GM10248 (cell line): ENCODE data around the gene DCX.

Experiments
- CTCF ChIA-PET: fragments of 300-600 bp; sonication (Branson Sonifier 250); formaldehyde crosslinking; extraction: SDS; loops from one replicate; lab custom pipeline; 2021; ENCODE audit warnings: antibody characterized with exemption; lab: Yijun Ruan, JAX
- POLR2A ChIA-PET: fragments of 350-650 bp; sonication (Branson Sonifier 250); formaldehyde crosslinking; extraction: SDS; loops from one replicate; lab custom pipeline; 2020; ENCODE audit warnings: antibody characterized with exemption; lab: Yijun Ruan, JAX
- DNase-seq: peaks from one replicate; pipeline ENCODE4 v3.0.0; 2012; ENCODE audit errors: extremely low spot score
- CTCF ChIP-seq: IDR thresholded peaks from 2 replicates; pipeline ENCODE4 v1.5.1; 2012; ENCODE audit warnings: mild to moderate bottlenecking, low read depth; ENCODE audit errors: extremely low read depth, missing control alignments, control extremely low read depth

DCX gene

GRCh38 chrX:111386077-111386476 is 25.9 kb downstream of the DCX start:
- no peak for TF ChIP-seq CTCF
- POLR2A ChIA-PET: no interaction called here
- CTCF ChIA-PET: no interaction called here
- DNase-seq: no peak

- TF ChIP-seq CTCF: no peak
- POLR2A ChIA-PET: no interaction called here
- no peak for DNase-seq
- CTCF ChIA-PET: no interaction called here
These were observed 29.7 kb downstream of the DCX start for GRCh38 chrX:111382277-111382676.

- TF ChIP-seq CTCF: no peak
- CTCF ChIA-PET: no interaction called here
- DNase-seq: no peak
These were observed 35.0 kb downstream of the DCX start for GRCh38 chrX:111376897-111377578.

GRCh38 chrX:111376486-111376885 is 35.5 kb downstream of the DCX start:
- CTCF ChIA-PET: no interaction called here

More at GRCh38 chrX:111376897-111377578, 35.0 kb downstream of the DCX start:
- POLR2A ChIA-PET: no interaction called here

GRCh38 chrX:111375747-111376146 is 36.2 kb downstream of the DCX start:
- no peak for DNase-seq
- ChIA-PET CTCF (no interaction called here), POLR2A (no interaction called here)
- no peak for TF ChIP-seq CTCF

More at GRCh38 chrX:111376486-111376885, 35.5 kb downstream of the DCX start:
- no peak for TF ChIP-seq CTCF
- POLR2A ChIA-PET: no interaction called here
- no peak for DNase-seq

- ChIA-PET POLR2A (no interaction called here), CTCF (no interaction called here)
- DNase-seq: no peak
- no peak for TF ChIP-seq CTCF
These were observed 39.9 kb downstream of the DCX start for GRCh38 chrX:111372086-111372485.
